K562 (cell line): Measurements from ENCODE around the gene SLC25A42. TPM values are rescaled to one million over a fixed set of nuclear protein-coding genes. Genes with fewer than 3 reads are reported as not detected.
A peak's percentile ranks its signal among the peaks of the same experiment; 100 is the strongest.

Source experiments
- ATAC-seq: fragments of 200-7000 bp; cut with Tn5 transposase; 3 replicates; pipeline ENCODE4 v1.9.1; 2020; ENCODE audit warnings: moderate library complexity
- BruUV-seq: library from RNA; stranded (reverse); fragments of 400-500 nt; replicated peaks from 2 replicates; lab custom pipeline; 2021; lab: Mats Ljungman, UMichigan
- CTCF ChIA-PET: fragments of 300-600 bp; formaldehyde crosslinking; extraction: SDS; loops from one replicate; lab custom pipeline; 2021; ENCODE audit warnings: low intra/inter-chr PET ratio; lab: Yijun Ruan, JAX
- POLR2A ChIA-PET: fragments of 300-600, 350-650 bp; sonication (Branson Sonifier 250); formaldehyde crosslinking; extraction: SDS; loops from one replicate; lab custom pipeline; 2021; ENCODE audit warnings: antibody characterized with exemption, inconsistent platforms; lab: Yijun Ruan, JAX
- DNase-seq, 4 experiments: peaks; one replicate each; pipeline versions ENCODE4 v3.0.0 to v3.0.0-alpha.2; 2011 to 2018; ENCODE audit warnings: low spot score in 3 of 4, mixed read lengths in 3 of 4; ENCODE audit errors: extremely low read depth in 1 of 4
- FAIRE-seq: peaks from 2 replicates; lab custom pipeline; 2011; peaks lifted over from hg19 to GRCh38; lab: Jason Lieb, UNC
- H2AFZ ChIP-seq: 2 replicates; pipeline ENCODE4 v1.6.0; 2011; ENCODE audit warnings: low read depth, low read length, control low read depth, inconsistent platforms
- H3K27ac ChIP-seq: fragments of 200-600 bp; 3 replicates; pipeline ENCODE4 v1.8.0; 2011; ENCODE audit warnings: low read depth, mild to moderate bottlenecking, control low read depth, inconsistent platforms, low read length, moderate library complexity, mixed read lengths; ENCODE audit errors: extremely low read depth
- H3K27me3 ChIP-seq, 2 experiments: fragments of 300-600 bp in 1 of 2; 2 replicates in 1 of 2; 3 replicates in 1 of 2; pipeline versions ENCODE4 v1.6.0 to v1.8.0; 2011; ENCODE audit warnings: inconsistent platforms in 2 of 2, low read length in 2 of 2, mild to moderate bottlenecking in 1 of 2, mixed read lengths in 1 of 2, moderate library complexity in 1 of 2; ENCODE audit not compliant: control insufficient read depth in 2 of 2, insufficient read depth in 2 of 2
- H3K36me3 ChIP-seq: fragments of 300-600 bp; 3 replicates; pipeline ENCODE4 v1.8.0; 2011; ENCODE audit warnings: mild to moderate bottlenecking, low read length, inconsistent platforms; ENCODE audit not compliant: control insufficient read depth, insufficient read depth
- H3K4me1 ChIP-seq, 2 experiments: fragments of 200-600 bp in 1 of 2; replicated peaks in 1 of 2; 2 replicates in 1 of 2; 3 replicates in 1 of 2; pipeline versions ENCODE4 v1.5.1 to v1.8.0; 2011; ENCODE audit warnings: inconsistent platforms in 2 of 2, low read length in 2 of 2, mild to moderate bottlenecking in 1 of 2, mixed read lengths in 1 of 2, moderate library complexity in 1 of 2; ENCODE audit not compliant: control insufficient read depth in 2 of 2, insufficient read depth in 2 of 2
- H3K4me2 ChIP-seq: 2 replicates; pipeline ENCODE4 v1.6.1; 2011; ENCODE audit warnings: low read length, control low read depth, inconsistent platforms, mixed read lengths; ENCODE audit not compliant: insufficient read depth
- H3K4me3 ChIP-seq: fragments of 200-600 bp; sonication (generic), shearing (Covaris generic); 2 replicates; pipeline ENCODE4 v1.5.1; 2016; ENCODE audit warnings: control low read depth, inconsistent platforms
- H3K79me2 ChIP-seq: fragments of 200-600 bp; 3 replicates; pipeline ENCODE4 v1.8.0; 2011; ENCODE audit warnings: low read length, inconsistent platforms; ENCODE audit not compliant: control insufficient read depth, insufficient read depth
- H3K9ac ChIP-seq, 2 experiments: 2 replicates each; pipeline versions ENCODE4 v1.6.0 to v1.6.1; 2011; ENCODE audit warnings: low read depth in 2 of 2, low read length in 2 of 2, control low read depth in 1 of 2, inconsistent platforms in 1 of 2, mild to moderate bottlenecking in 1 of 2, mixed read lengths in 1 of 2; ENCODE audit not compliant: insufficient read depth in 1 of 2
- H3K9me1 ChIP-seq: one replicate; pipeline ENCODE4 v1.6.0; 2011; ENCODE audit warnings: inconsistent platforms, mild to moderate bottlenecking, low read length, moderate library complexity; ENCODE audit not compliant: control insufficient read depth, insufficient read depth
- H3K9me3 ChIP-seq: replicated peaks from 2 replicates; pipeline ENCODE4 v1.5.1; 2011; ENCODE audit warnings: low read depth, low read length, inconsistent platforms; ENCODE audit not compliant: control insufficient read depth, insufficient read depth
- H4K20me1 ChIP-seq: replicated peaks from 2 replicates; pipeline ENCODE4 v1.6.1; 2011; ENCODE audit warnings: low read length, inconsistent platforms, mixed read lengths; ENCODE audit not compliant: control insufficient read depth, insufficient read depth
- ATF1 ChIP-seq, 2 experiments: fragments of 450-650 bp in 1 of 2; IDR thresholded peaks; 2 replicates each; pipeline ENCODE4 v1.6.1; 2016; ENCODE audit warnings: missing compliant biosample characterization in 1 of 2, missing genetic modification characterization in 1 of 2
- EWSR1 ChIP-seq: fragments of 450-650 bp; IDR thresholded peaks from 2 replicates; pipeline ENCODE4 v1.6.1; 2018; ENCODE audit warnings: borderline replicate concordance, mild to moderate bottlenecking, low read depth, moderate library complexity; ENCODE audit not compliant: partially characterized antibody
- ILK ChIP-seq: fragments of 450-650 bp; IDR thresholded peaks from 2 replicates; pipeline ENCODE4 v1.6.1; 2016; ENCODE audit warnings: missing genetic modification characterization, low read depth, mild to moderate bottlenecking, missing compliant biosample characterization, moderate library complexity, borderline replicate concordance
- NR1H2 ChIP-seq: sonication (generic); formaldehyde crosslinking; IDR thresholded peaks from 2 replicates; pipeline ENCODE4 v1.4.0; 2020; ENCODE audit warnings: mild to moderate bottlenecking, missing genetic modification reagents
- PBX2 ChIP-seq, 2 experiments: IDR thresholded peaks in 1 of 2; conservative IDR thresholded peaks in 1 of 2; 2 replicates each; pipeline ENCODE4 v1.6.1; 2016; ENCODE audit warnings: low read depth in 2 of 2, mild to moderate bottlenecking in 1 of 2, missing compliant biosample characterization in 1 of 2, missing genetic modification characterization in 1 of 2, moderate library complexity in 1 of 2
- POLR2A ChIP-seq: fragments of 450-650 bp; conservative IDR thresholded peaks from 2 replicates; pipeline ENCODE4 v1.6.1; 2016
- ZBTB49 ChIP-seq: sonication (generic); formaldehyde crosslinking; IDR thresholded peaks from 2 replicates; pipeline ENCODE4 v1.8.0; 2022; ENCODE audit warnings: missing genetic modification reagents, mild to moderate bottlenecking, borderline replicate concordance
- ZNF785 ChIP-seq: fragments of 250-450 bp; sonication (Bioruptor Pico); IDR thresholded peaks from 2 replicates; pipeline ENCODE4 v1.4.0; 2020; ENCODE audit warnings: mild to moderate bottlenecking
- WGBS: fragments of 100-300 bp; shearing (Covaris generic); methylation state at CpG from one replicate; pipeline ENCODE4 v1.1.6; 2016; ENCODE audit warnings: low coverage, mixed read lengths; ENCODE audit not compliant: insufficient coverage; ENCODE audit errors: missing lambda C conversion rate; 5-methylcytosine and 5-hydroxymethylcytosine counted together
- in situ Hi-C: fragments of 300-500 bp; cut with MboI; formaldehyde crosslinking; loops from 4 replicates; pipeline ENCODE4 v1.15.0; 2018; ENCODE audit warnings: inconsistent platforms, mixed read lengths
- intact Hi-C: fragments of 100-400 bp; cut with micrococcal nuclease; formaldehyde crosslinking; loops from 2 replicates; pipeline ENCODE4 v1.14.2; 2022
- polyA plus RNA-seq, 8 experiments: library from polyadenylated mRNA; depleted of rRNA in 4 of 8; stranded (reverse) in 5 of 8; unstranded in 3 of 8; fragments of >200 nt; fragmentation: Nextera tagmentation in 2 of 8; fragmentation: Illumina TruSeq in 1 of 8; extraction: Ambion mirVana in 2 of 8; extraction: Trizol in 1 of 8; gene quantifications; 2 replicates each; pipeline versions ENCODE4 v1.2.1 to v1.2.3, GENCODE V29; 2011 to 2014; ENCODE audit warnings: inconsistent platforms in 1 of 8, missing spikeins in 1 of 8
- total RNA-seq, 7 experiments: library from RNA; depleted of rRNA in 6 of 7; stranded (reverse); fragments of >200 nt in 6 of 7; fragmentation: Illumina TruSeq in 2 of 7; extraction: Trizol in 2 of 7; gene quantifications; 2 replicates each; pipeline versions ENCODE4 v1.2.1 to v1.2.3, GENCODE V29; 2011 to 2021; ENCODE audit warnings: low replicate concordance in 1 of 7

SLC25A42 gene
- total and polyA plus RNA-seq, 9 of the 15 experiments (the other 6 are each of a cell fraction or from before 2014, with no cell fraction given): 0.59 to 32.2 (median 14.1) TPM

GRCh38 chr19:19052921-19053320, 10.9 kb upstream of the SLC25A42 start:
- no peak for DNase-seq
- intact Hi-C loops (loop anchor here (2.0 to 10.0 kb wide), 2 partner anchors 60 to 272 kb away; partner anchors contain the start of genes MAU2 and SUGP1), in situ Hi-C loops (no loop called here)
- Histone ChIP-seq H3K36me3 (peaks cover 82% of the 10 kb centered on the region), H3K27me3 (no peaks in the 10 kb centered on the region), H2AFZ (no peak overlapping the region), H3K4me1 (peaks cover 0 to 44% of the 10 kb centered on the region in 2 experiments; a peak in 2 of 5 replicates), H3K4me3 (no peak overlapping the region), H3K4me2 (no peak overlapping the region), H3K9me3 (no peaks in the 10 kb centered on the region), H3K27ac (no peak overlapping the region), H3K9ac (no peak overlapping the region), H4K20me1 (0 out of 2 replicates have a peak, but pooled peaks cover 4% of the 10 kb centered on the region)
- no peak for FAIRE-seq
- CTCF ChIA-PET: interaction anchor here (0.9 to 3.0 kb wide), 4 partner anchors 60 to 122 kb away, joined by 4 to 20 read pairs (median 14); partner anchors contain the start of gene TMEM161A
- POLR2A ChIA-PET: interaction anchor here (0.6 to 1.5 kb wide), 4 partner anchors 13 to 83 kb away, joined by 3 read pairs; no protein-coding TSS in a partner anchor
- no TSS peak for BruUV-seq
- TF ChIP-seq ATF1 (CRISPR knock-in tag; IDR thresholded peaks at IDR 0.05) (no peak), ATF1 (tag; IDR thresholded peaks at IDR 0.05) (no peak), PBX2 (CRISPR knock-in tag; IDR thresholded peaks at IDR 0.05; ENCODE audit: low read depth) (no peak), PBX2 (tag; conservative IDR thresholded peaks at IDR 0.05; ENCODE audit: low read depth) (no peak), NR1H2 (no peak), EWSR1 (no peak), ZNF785 (CRISPR knock-in tag) (no peak), ZBTB49 (CRISPR knock-in tag) (no peak), POLR2A (0 out of 2 replicates have a peak, but pooled peaks have one; percentile 15), ILK (tag) (no peak)
- TF ChIP-seq, all 486 proteins: peak for 1
- Histone ChIP-seq H3K9me1 (peaks cover 4% of the 10 kb centered on the region), H3K79me2 (peaks cover 4% of the 10 kb centered on the region; the same call in 2 of the 3 replicates)
- WGBS: 70% methylated on average over 1 of the region's 1 CpG
- ATAC-seq: no peak
